Measurements from ENCODE around the gene RPL23. TPM values are rescaled to one million over a fixed set of nuclear protein-coding genes. Genes with fewer than 3 reads are reported as not detected.

RPL23 gene
- total and polyA plus RNA-seq, 9 of the 15 experiments (the other 6 are each of a cell fraction or from before 2014, with no cell fraction given), result 1,745 to 3,667 (median 3,096) TPM

- TF ChIP-seq CTCFL (IDR thresholded peaks at IDR 0.05; ENCODE audit: borderline replicate concordance, insufficient read depth, low read depth, low read length, poor library complexity, severe bottlenecking) (no peak), RAD21 (CRISPR knock-in tag; conservative IDR thresholded peaks at IDR 0.05 in 1 of 2, IDR thresholded peaks at IDR 0.05 in 1 of 2) (no peak), JUN (IDR thresholded peaks at IDR 0.05; ENCODE audit: borderline replicate concordance, low read depth, low read length) (no peak), JUN (CRISPR knock-in tag; IDR thresholded peaks at IDR 0.05; ENCODE audit: borderline replicate concordance) (no peak), DPF2 (IDR thresholded peaks at IDR 0.05) (no peak), GATAD2B (IDR thresholded peaks at IDR 0.05; ENCODE audit: borderline replicate concordance) (no peak), ARID3A (IDR thresholded peaks at IDR 0.05; ENCODE audit: borderline replicate concordance, low read depth, low read length) (no peak)
Observed at GRCh38 chr17:38892083-38892482, 38.6 kb upstream of the RPL23 start (continued).
